ENCODE measurements around the gene SGPP2.

DNA sequence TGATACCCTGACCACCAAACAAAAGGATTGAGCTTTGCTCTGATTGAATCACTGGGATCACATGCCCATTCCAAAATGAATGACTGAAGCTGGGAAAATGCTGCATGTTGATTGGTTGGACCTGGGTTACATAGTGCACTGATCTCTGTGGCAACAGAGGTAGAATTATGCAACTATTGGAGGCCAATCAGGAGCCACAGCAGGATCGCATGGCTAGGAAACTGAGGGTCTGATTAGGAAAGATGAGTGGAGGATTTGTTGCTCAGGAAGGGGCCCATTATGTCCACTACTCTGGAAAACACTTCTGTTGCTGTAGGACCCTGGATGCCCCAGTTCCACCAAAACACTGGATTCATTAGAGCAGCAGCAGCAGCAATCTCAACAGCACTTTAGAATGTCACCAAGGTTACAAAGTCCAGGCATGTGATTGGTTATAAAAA, 25.9 kb upstream of the SGPP2 start:
- TF ChIP-seq POLR2A (IDR thresholded peaks at IDR 0.05; ENCODE audit: low read length) (no peak), GATA1 (IDR thresholded peaks at IDR 0.05; ENCODE audit: low read depth, low read length) (no peak)
